GM06990 (cell line): ENCODE measurements around the gene CNKSR2.

Experiments used
- DNase-seq: peaks from one replicate; pipeline ENCODE4 v3.0.0-alpha.2; 2011; ENCODE audit not compliant: insufficient read length; ENCODE audit errors: extremely low read depth
- H3K27me3 ChIP-seq: replicated peaks from 2 replicates; pipeline ENCODE4 v1.6.0; 2011; ENCODE audit warnings: low read length; ENCODE audit not compliant: control insufficient read depth, insufficient read depth
- H3K36me3 ChIP-seq: 2 replicates; pipeline ENCODE4 v1.5.1; 2011; ENCODE audit warnings: low read length; ENCODE audit not compliant: control insufficient read depth, insufficient read depth
- H3K4me3 ChIP-seq: replicated peaks from 2 replicates; pipeline ENCODE4 v1.5.1; 2011; ENCODE audit warnings: low read depth, mild to moderate bottlenecking, control low read depth, low read length
- CTCF ChIP-seq: IDR thresholded peaks from 2 replicates; pipeline ENCODE4 v1.5.1; 2011; ENCODE audit warnings: low read length, control low read depth, mild to moderate bottlenecking, inconsistent platforms; ENCODE audit not compliant: insufficient read depth, poor library complexity, severe bottlenecking

Gene CNKSR2

GRCh38 chrX:21700275-21700674, 326.1 kb downstream of the CNKSR2 start:
- H3K27me3 ChIP-seq = no peaks in the 10 kb centered on the region; the same call in 1 of the 2 replicates
- H3K36me3 ChIP-seq = no peaks in the 10 kb centered on the region
- no peak for DNase-seq
- H3K4me3 ChIP-seq = no peak overlapping the region
- no peak for TF ChIP-seq CTCF

- Histone ChIP-seq H3K4me3 (no peak overlapping the region), H3K27me3 (no peaks in the 10 kb centered on the region; the same call in 1 of the 2 replicates), H3K36me3 (no peaks in the 10 kb centered on the region)
- no peak for DNase-seq
- TF ChIP-seq CTCF = no peak
Observed at GRCh38 chrX:21700967-21701366, 326.7 kb downstream of the CNKSR2 start.

GRCh38 chrX:21702725-21703124, 328.5 kb downstream of the CNKSR2 start:
- no peaks in the 10 kb centered on the region; the same call in 1 of the 2 replicates for H3K27me3 ChIP-seq
- DNase-seq = no peak

More at GRCh38 chrX:21702725-21703124, 328.5 kb downstream of the CNKSR2 start:
- no peak for TF ChIP-seq CTCF
- Histone ChIP-seq H3K36me3 (no peaks in the 10 kb centered on the region), H3K4me3 (no peak overlapping the region)
